UCSD-AML1 (cell line): Measurements from ENCODE around the gene AGRP.
"Not testable (repeated sequence)": the region's sequence is repeated elsewhere in the genome, so short reads cannot be mapped to it uniquely, and the experiment has no call there.

ENCODE experiments used
- DNase-seq: peaks from one replicate; lab custom pipeline; 2025; ENCODE audit not compliant: unreplicated experiment; lab: John Stamatoyannopoulos, UW

The AGRP gene, protein sequence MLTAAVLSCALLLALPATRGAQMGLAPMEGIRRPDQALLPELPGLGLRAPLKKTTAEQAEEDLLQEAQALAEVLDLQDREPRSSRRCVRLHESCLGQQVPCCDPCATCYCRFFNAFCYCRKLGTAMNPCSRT

DNA sequence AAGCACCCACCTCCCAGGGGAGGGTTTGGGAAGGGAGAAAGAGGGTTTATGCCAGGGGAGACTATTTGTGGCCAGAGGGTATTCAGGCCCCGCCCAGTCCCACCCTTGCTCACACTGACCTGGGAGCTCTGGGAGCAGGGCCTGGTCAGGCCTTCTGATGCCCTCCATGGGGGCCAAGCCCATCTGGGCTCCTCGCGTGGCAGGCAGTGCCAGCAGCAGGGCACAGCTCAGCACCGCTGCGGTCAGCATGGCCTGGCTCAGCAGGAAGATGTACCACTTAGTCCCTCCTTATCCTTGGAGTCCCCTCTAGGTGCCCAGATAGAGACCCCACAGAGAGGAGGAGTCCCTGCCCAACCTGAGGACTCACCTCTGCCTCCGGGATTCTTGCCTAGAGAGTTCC is at the start of gene AGRP:
Gene AGRP, minus strand, starts transcription at position 398 of the 400 bp plus-strand sequence. Its CDS starts 149 bp downstream, at position 249.
- DNase-seq, result no peak

DNA sequence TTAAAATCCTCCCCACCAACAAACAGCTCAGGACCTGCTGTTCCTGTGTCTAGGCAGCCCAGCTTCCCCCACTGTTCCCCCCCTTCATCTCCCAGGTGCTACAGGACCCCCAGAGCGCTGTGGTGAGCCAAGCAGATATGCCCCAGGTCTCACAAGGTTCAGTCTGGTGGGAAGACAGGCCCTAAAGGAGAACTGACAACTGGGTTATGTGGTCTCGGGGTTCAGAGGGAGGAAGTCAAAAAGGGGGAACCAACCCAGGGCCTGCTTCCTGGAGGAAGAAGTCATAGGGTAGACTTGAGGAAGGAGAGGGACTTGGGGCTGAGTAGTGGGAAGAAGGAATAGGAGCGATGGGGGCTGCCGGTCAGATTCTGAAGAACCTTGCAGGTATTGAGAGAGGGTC is 47.9 kb upstream of the AGRP start:
- DNase-seq, result peak; percentile 46

DNA sequence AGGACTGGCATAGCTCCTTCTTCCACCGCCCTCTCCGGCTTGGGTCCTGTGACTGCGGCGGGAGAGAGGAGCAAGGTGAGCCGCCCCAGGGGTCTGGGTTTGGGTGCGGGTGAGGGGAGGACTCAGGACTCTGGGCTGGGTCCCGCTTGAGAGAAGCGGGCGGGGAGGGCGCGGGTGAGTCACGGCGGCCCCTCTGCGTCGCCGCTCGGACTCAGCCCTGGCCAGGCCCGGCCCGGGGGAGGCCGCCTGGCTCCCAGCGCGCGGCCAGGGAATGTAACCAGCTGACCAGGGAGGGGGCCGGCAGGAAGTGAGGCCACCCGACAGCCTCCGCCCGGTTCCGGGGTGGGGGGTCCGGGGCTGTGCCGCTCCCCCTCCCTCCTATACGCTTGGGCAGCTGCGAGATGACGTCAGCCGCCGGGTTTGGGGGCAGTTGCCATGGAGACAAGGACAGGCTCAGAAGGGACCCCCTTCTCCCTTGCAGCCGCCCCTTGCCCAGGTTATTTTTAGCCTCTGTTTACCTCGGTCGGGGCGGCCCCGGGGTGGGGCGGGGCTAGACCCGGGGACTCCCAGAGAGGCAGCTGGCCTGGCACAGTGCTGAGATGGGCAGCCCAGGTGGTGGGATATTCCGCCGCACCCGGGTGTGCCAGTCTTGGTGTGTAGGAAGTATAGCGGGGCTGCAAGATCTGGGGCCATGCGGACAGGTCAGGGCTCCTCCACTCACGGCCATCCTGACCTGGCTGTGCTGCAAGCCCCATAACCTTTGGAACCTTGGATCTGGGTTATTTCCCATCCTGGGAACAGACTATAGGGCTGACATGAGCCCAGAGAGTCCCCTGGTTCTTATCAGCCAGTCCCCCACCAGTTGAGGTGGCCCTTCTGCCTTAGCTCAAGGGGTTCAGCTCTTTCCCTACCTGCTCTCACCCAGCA is 46.9 kb upstream of the AGRP start:
- no peak for DNase-seq

DNA sequence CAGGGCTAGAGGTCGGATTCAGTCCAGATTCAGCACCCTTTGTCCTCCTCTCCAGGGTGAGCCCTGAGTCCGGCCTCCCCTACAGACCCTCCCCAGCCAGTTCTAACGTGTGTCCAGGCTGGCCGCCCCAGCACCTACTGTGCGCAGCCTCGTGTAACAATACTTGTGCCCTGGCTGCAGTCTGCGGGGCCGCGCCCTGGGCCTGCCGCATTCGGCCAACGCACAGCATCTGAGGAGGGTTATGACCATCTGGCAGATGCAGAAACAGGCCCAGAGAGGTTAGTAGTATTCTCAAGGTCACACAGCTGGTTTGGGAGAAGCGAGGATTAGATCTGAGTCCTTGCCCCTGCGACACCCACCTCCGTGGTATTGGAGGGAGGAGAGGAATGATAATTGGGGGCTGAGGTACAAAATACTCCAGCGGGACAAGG is 46.2 kb upstream of the AGRP start:
- no peak for DNase-seq

DNA sequence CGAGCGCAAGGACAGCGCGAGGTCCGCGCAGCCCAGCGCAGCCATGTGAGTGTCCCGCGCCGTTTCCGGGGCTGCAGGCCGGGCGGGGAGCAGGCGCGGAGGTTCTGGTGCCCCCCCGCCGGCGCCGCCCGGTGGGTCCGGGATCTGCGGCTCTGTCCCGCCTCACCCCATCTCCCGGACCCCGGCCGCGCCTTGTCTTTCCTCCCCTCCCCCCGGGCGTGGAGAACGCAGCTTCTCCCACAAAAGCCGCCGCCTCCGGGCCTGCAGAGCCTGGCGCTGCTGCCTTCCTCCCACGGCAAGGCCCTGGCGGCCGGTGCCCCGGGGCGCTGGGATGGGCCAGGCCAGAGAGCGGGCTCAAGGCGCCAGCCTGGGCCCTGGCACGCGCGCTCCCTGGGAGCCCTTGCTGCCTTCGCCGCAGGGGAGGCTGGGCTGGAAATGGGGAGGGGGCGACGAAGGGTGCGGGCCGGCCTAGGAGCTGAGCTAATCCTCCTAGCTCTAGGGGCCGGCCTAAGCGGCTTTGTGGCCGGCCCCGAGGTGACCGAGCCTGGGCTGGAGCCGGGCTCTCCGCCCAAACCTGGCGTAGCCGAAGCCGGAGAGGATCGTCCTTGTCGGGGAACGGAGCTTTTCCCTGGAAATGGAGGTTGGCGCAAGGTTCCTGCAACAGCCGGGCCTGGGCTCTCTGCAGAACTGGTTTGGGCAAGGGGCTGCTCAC is 45.7 kb upstream of the AGRP start:
- peak; percentile 63 for DNase-seq

DNA sequence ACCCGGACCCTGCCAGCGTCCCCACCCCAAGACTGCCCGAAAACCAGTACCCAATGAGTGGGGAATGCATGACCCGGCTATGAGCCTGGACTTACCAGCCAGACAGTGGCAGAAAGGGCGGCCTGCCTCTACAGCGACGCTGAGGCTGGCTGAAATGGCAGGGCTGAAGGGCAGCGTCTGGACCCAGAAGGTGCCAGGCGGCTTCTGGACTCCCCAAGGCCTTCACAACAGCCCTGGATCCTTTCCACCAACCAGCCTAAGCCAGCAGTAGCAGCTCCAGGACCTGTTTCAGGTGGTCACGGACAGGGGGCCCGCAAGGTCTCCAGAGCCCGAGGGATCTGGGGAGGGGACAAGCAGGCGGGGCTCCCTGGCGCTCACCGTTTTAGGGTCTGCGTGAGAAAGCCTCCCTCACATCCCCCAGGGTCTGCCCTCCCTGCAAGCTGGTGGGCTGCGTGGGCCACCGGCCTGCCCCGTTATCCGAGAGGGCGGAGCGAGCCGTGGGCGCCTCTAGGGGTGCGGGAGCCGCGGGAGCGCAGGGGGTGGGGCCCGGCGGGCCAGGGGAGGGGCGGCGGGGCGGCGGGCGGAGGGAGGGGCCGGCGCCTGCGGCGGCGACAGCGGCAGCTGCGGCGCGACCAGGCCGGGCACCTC is 45.0 kb upstream of the AGRP start, which contains the start of gene RIPOR1:
Gene RIPOR1, plus strand, starts transcription at position 608 of the 648 bp plus-strand sequence. CDS start 9,618 bp downstream, outside the sequence.
- peak; percentile 63 for DNase-seq

DNA sequence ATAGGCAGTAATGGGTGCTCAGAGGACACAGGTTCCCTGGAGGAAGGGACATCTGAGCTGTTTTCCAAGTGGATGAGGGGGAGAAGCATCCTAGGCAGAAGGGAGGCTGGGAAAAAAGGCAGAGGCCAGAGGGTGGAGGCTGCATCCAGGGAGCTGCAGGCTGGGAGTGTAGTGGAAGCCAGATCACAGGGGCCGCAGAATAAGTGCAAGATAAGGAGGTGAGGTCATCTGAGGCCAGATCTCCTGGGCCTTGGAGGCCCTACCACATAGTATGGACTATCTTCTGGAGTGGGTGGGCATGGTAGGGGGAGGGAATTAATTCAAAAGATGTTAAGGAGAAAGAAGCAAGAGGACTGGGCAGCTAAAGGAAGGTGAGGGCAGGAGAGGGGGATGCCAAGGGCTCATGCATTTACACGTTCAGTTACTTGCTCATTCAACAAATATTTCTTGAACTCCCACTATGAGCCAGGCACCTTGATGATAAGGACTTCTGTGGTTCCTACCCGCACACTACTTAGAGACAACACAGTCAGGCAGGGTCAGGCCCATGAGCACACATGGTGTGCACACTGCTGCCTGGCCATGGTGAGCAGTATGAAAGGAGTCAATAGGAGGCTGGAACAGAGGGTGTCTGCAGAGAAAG is 42.9 kb upstream of the AGRP start:
- no peak for DNase-seq

DNA sequence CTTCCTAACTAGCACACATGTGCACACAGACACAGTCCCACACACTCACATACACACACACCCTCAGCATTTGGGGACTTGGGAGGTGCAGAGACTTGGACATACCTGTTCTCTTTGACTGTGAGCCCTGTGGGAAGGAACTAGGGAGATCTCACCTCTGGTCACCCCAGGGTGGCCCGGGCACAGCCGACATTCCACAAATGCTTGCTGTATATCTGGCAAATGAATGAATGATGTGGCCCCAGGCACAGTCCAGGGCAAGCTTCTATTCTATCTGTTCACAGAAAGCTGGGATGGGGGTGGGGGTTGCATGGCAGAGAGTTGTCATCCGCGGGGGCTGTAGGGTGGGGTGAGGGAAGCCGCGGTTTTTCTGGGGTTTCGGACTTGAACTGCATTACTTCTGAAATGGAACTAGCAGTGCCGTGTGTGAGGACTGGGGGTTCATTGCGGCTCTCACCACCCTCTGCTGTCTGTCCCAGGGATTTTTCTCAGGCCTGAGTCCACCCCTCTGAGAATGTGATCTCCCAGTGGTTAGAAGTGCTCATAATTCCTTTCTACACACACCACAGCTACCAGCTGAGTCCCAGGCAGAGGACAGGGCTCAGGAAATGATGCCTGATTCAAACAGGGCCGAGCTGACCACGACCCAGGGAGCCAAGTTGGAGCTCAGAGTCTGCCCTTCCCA is 42.0 kb upstream of the AGRP start:
- DNase-seq, result no peak

DNA sequence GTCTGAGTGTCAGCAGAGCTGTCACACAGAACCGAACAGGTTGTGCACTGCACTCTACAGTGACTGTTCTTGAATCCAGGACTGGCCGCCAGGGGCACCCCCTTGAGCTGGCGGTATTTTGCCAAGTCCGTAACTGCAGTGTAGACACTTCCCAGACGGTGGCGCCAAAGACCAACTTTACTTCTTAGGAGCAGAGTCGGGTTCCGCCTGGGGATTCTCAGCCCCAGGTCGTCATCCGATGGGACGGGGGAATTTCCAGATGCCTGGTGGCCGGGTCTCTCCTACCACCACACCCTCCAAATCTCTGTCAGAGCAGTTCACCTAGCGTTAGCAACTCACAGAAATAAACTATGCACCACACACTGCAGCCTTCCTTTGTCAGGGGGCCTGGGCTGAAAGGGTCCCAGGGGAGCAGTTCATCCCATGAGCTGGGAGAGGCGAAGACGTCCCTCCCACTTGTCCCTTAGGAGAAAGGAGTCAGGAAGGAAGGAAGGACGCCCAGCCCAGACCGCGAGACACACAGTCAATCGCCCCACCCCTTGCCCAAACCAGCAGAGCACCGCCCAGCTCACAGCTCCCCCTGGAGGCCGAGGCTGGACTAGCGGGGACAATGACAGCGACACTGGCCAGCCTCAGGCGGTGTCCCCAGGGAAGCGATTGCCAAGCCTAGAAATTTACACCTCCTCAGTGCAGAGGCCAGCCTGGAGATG is 37.9 kb upstream of the AGRP start:
- DNase-seq, result peak; percentile 95

DNA sequence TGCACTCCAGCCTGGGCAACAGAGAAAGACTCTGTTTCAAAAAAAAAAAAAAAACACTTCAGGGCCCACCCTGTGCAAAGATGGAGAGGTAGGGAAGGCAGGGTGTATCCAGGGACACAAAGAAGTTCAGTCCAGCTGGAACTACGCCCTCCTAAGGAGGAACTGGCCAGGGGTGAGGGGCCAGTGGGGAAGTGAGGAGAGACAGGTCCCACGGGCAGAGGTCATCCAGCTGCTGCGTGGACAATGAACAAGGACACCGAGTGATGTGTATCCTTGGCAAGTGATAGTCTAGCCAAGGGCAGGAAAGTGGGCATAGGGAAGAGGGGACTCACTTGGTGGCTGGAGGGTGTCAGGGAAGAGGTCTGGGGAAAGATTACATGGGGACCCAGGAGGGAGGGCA is 35.9 kb upstream of the AGRP start:
- DNase-seq, result no peak

DNA sequence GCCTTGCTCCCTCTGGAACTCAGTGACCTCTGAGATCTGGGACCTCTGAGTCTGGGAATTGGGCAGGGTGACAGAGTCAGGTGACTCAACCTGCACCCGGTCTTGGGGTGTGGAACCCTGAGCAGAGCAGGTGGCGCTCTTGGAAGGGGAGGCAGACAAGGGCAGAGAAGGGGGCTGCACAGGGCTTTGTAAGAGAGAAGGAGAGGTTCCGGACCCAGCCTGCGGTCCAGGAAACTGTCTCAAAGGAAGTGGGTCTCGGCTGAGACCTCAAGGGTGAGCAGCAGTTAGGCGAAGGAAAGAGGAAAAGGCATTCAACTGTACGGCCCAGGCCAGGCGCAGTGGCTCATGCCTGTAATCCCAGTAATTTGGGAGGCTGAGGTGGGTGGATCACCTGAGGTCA is 35.3 kb upstream of the AGRP start:
- peak; percentile 39 for DNase-seq

DNA sequence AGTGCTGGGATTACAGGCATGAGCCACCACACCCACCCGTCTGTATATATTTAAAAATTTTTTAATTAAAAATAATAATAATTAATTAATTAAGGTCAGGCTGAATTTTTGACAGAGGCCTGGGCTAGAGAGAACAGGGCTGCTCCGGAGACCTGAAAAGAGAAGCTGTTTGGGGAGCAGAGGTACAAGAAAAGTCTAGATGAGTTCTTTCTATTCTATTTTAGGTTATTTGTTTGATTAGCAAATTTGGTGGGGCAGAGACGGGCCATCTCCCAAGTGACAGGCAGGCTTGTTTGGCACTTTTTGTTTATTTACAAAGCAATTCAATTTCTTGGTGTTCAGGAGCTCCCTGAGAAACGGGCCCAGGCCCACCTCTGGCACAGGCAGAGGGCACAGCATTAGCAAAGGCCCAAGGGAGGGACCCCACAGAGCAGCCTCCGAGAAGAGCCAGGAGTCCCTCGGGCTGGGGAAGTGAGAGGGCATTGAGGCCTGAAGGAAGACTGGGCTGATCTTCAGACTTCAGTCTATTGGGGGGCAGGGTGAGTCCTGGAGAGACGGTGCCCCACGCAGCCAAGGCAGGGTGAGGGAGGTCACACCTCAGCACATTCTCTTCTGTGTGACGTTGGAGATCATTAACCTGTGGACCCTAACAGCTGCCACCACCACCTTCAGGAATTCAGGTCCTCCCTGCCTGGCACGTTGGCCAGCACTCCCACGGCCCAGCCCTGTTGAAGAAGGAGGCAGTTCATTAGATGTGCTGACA is 34.5 kb upstream of the AGRP start:
- DNase-seq, result no peak

DNA sequence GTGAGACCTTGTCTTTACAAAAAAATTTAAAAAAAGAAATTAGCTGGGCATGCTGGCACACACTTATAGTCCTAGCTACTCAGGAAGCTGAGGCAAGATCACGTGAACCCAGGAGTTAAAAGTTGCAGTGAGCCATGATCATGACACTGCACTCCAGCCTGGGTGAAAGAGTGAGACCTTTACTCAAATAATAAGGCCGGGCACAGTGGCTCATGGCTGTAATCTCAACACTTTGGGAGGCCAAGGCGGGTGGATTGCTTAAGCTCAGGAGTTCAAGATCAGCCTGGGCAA is 33.8 kb upstream of the AGRP start:
- no peak for DNase-seq

DNA sequence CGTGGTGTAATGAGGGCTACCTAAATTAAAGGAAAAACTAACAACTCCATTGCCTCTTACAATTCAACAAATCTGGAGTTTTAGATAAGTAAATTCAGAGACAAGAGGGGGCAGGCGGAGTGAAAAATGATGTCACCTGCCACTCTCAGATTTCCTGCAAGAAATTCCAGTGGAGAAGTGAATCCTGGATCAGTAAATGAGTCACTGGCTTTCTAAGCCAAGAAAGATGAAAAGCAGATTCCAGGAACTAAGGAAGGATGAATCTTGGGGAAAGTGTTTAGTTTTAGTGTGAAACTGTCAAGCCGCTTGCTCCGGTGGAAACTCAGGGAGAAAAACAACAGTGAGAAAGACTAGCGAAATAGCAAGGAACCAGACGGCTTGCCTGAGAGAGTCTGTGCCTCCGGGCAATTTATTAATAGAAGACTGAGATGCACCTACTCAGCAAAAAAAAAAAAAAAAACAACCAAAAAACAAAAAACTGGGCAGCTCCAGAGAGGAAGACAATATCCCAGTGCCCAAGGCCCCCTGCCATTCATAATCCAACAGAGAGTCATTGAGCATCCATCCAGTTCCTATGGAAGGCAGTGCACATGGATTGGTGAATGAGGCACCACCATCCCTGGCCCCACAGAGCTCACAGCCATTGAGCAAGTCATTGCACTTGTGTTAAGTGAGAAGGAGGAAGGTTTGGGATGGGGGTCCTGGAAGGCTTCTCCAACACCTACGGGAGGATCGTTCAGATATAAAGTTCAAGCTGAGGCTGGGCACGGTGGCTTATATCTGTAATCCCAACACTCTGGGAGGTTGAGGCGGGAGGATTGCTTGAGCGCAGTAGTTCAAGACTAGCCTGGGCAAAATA is 33.2 kb upstream of the AGRP start:
- no peak for DNase-seq

DNA sequence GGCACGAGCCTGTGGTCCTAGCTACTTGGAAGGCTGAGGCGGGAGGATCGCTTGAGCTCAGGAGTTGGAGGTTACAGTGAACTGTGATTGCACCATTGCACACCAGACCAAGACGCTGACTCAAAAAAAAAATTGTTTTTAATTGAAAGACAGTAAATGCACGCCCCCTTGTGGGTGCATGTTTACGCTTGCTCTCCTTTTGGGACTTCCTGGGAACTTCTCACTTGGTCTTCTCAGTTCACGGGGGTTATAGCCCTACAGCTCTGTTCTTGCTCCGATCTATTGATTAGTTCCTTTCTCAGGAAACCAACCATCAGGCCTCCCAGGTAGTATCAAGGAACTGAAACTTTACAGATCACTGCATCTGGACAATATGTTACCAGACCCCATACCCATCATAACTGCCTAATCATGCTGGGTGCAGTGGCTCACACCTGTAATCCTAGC is 31.1 kb upstream of the AGRP start:
- peak; percentile 76 for DNase-seq

DNA sequence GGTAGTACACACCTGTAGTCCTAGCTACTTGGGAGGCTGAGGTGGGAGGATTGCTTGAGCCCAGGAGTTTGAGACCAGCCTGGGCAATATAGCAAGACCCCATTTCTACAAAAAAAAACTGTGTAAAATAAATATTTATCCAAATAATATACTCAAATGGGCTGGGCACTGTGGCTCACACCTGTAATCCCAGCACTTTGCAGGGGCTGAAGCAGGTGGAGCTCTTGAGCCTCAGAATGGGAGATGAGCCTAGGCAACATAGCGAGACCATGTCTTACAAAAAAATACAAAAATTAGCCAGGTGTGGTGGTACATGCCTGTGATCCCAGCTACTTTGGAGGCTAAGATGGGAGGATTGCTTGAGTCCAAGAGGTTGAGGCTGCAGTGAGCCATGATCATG is 30.5 kb upstream of the AGRP start:
- DNase-seq, result not testable (repeated sequence)

DNA sequence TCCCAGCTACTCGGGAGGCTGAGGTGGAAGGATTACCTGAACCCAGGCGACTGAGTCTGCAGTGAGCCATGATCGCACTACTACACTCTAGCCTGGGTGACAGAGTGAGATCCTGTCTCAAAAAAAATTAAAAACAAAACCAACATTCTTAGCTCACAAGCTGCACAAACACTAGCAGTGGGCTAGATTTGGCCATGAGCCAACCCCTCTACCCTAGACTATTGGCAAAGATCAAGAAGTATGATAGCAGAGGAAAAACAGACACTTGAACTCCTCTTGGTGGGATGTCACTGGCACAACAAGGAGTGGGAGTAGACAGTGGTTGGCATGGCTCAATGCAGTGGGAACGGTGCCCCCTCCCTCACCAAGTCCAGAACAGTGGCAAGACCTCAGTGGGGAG is 25.7 kb upstream of the AGRP start:
- DNase-seq, result no peak

DNA sequence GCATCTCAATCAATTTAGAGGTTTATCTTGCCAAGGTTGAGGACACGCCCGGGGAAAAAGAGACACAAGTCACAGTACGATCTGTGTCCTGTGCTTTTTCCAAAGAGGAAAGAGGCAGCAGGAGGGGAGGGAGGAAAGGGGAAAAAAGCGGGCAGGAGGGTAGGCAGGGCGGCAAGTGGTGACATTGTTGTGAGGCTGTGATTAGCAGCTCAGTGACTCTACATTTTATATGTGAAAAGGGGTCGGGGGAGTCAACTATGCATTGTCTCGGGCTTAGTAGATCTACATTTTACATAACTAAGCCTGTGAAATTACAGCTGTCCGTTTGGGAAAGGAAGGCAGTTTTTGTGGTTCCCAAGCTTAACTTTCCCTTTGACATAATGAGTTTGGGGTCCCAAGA is 23.1 kb upstream of the AGRP start:
- DNase-seq, result no peak
